Kidney (tissue), 14 donors: Measurements from ENCODE around the gene LSM8. TPM values are rescaled to one million over a fixed set of nuclear protein-coding genes. Genes with fewer than 3 reads are reported as not detected.
A peak's percentile ranks its signal among the peaks of the same experiment; 100 is the strongest.

Source experiments
- DNase-seq, 5 donors: peaks; one replicate each; pipeline ENCODE4 v3.0.0-alpha.2; 2013 to 2020
- FAIRE-seq: peaks from 2 replicates; lab custom pipeline; 2012; peaks lifted over from hg19 to GRCh38; lab: Jason Lieb, UNC
- H3K27ac ChIP-seq, 2 donors: one replicate each; pipeline ENCODE4 v1.7.0; 2013; ENCODE audit warnings: low read depth in 2 of 2, low read length in 2 of 2, inconsistent platforms in 1 of 2
- H3K27me3 ChIP-seq: one replicate; pipeline ENCODE4 v1.7.1; 2013; ENCODE audit warnings: low read length, inconsistent platforms; ENCODE audit not compliant: control insufficient read depth, insufficient read depth
- H3K36me3 ChIP-seq, 3 donors: one replicate each; pipeline versions ENCODE4 v1.7.0 to v1.7.1; 2013; ENCODE audit warnings: low read length in 3 of 3, control low read depth in 1 of 3, inconsistent platforms in 1 of 3; ENCODE audit not compliant: insufficient read depth in 3 of 3, control insufficient read depth in 2 of 3
- H3K4me1 ChIP-seq, 3 donors: one replicate each; pipeline versions ENCODE4 v1.7.0 to v1.7.1; 2013; ENCODE audit warnings: low read length in 3 of 3, inconsistent platforms in 1 of 3, low read depth in 1 of 3; ENCODE audit not compliant: control insufficient read depth in 2 of 3, insufficient read depth in 2 of 3
- H3K4me3 ChIP-seq, 3 donors: one replicate each; pipeline versions ENCODE4 v1.7.0 to v1.8.1; 2013; ENCODE audit warnings: low read length in 3 of 3, control low read depth in 1 of 3, inconsistent platforms in 1 of 3
- H3K9ac ChIP-seq, 3 donors: one replicate each; pipeline versions ENCODE4 v1.7.0 to v1.7.1; 2013; ENCODE audit warnings: low read length in 3 of 3, control low read depth in 1 of 3, inconsistent platforms in 1 of 3
- H3K9me3 ChIP-seq, 3 donors: one replicate each; pipeline versions ENCODE4 v1.7.0 to v1.7.1; 2013; ENCODE audit warnings: low read length in 3 of 3, control low read depth in 1 of 3, inconsistent platforms in 1 of 3; ENCODE audit not compliant: control insufficient read depth in 2 of 3, insufficient read depth in 1 of 3
- CTCF ChIP-seq: IDR thresholded peaks from 3 replicates; pipeline ENCODE4 v1.5.1; 2012; ENCODE audit warnings: mild to moderate bottlenecking, moderate library complexity, borderline replicate concordance; ENCODE audit not compliant: insufficient read depth; ENCODE audit errors: extremely low read depth
- intact Hi-C: fragments of 100-400 bp; cut with DNase I; formaldehyde crosslinking; loops from one replicate; pipeline ENCODE4 v1.11.1; 2022
- polyA plus RNA-seq: library from polyadenylated mRNA; stranded (reverse); fragments of 350-450 nt; fragmentation: Illumina TruSeq; extraction: RNeasy Lipid Tissue Mini Kit (QIAGEN cat#74804); gene quantifications from one replicate; pipeline ENCODE4 v1.2.3, GENCODE V29; 2014; ENCODE audit warnings: low read depth, low replicate concordance; ENCODE audit not compliant: insufficient read depth
- total RNA-seq: library from RNA; stranded (reverse); fragmentation: NEBNext Ultra II Directional; extraction: Animal tissue kit (Norgen Biotek cat#: 25700); gene quantifications from one replicate; pipeline ENCODE4 v1.2.1, GENCODE V29; 2021
- donor health status: control.
- donor health status: control.
- donor health status: control.
- donor health status: control.
- donor health status: control.
- donor health status: DM: yes; HTN: yes; CAD: no.
- donor health status: Normal renal cell carcinoma (clear cell type).

LSM8 gene
- total and polyA plus RNA-seq, 2 donors from 2014 or later = 27.4 to 28.2 TPM

- Histone ChIP-seq H3K36me3 (no peaks in the 10 kb centered on the region), H3K9me3 (no peaks in the 10 kb centered on the region), H3K27ac (no peak overlapping the region), H3K4me3 (no peak overlapping the region), H3K9ac (no peak overlapping the region), H3K27me3 (no peaks in the 10 kb centered on the region), H3K4me1 (no peaks in the 10 kb centered on the region)
- FAIRE-seq = no peak
- intact Hi-C loops = no loop called here
- TF ChIP-seq CTCF = no peak
- DNase-seq = no peak
These were observed 31.8 kb upstream of the LSM8 start for GRCh38 chr7:118152149-118152548.

- no peak for TF ChIP-seq CTCF
- DNase-seq = no peak
- no peaks in the 10 kb centered on the region for H3K27me3 ChIP-seq
- H3K9ac ChIP-seq = no peak overlapping the region
- H3K4me3 ChIP-seq = no peak overlapping the region
- FAIRE-seq = no peak
- no peaks in the 10 kb centered on the region for H3K4me1 ChIP-seq
- intact Hi-C loops = no loop called here
- H3K36me3 ChIP-seq = no peaks in the 10 kb centered on the region
- H3K27ac ChIP-seq = no peak overlapping the region
- H3K9me3 ChIP-seq = no peaks in the 10 kb centered on the region
These were observed 31.3 kb upstream of the LSM8 start for GRCh38 chr7:118152654-118153053.

GRCh38 chr7:118153551-118154177 lies 30.3 kb upstream of the LSM8 start:
- no peaks in the 10 kb centered on the region for H3K36me3 ChIP-seq
- H3K27ac ChIP-seq = no peak overlapping the region
- no peaks in the 10 kb centered on the region for H3K4me1 ChIP-seq
- no peak overlapping the region for H3K4me3 ChIP-seq
- H3K9me3 ChIP-seq = no peaks in the 10 kb centered on the region
- peak; percentile 56 for TF ChIP-seq CTCF
- H3K27me3 ChIP-seq = no peaks in the 10 kb centered on the region
- no peak overlapping the region for H3K9ac ChIP-seq
- FAIRE-seq (peak; percentile 15), DNase-seq (peak in 2 of 5 donors; percentile 9 to 13)
- intact Hi-C loops = no loop called here

GRCh38 chr7:118158766-118159165 lies 25.2 kb upstream of the LSM8 start:
- TF ChIP-seq CTCF = no peak
- Histone ChIP-seq H3K9ac (no peak overlapping the region), H3K4me3 (no peak overlapping the region), H3K27ac (no peak overlapping the region), H3K36me3 (no peaks in the 10 kb centered on the region), H3K4me1 (no peaks in the 10 kb centered on the region), H3K27me3 (no peaks in the 10 kb centered on the region), H3K9me3 (no peaks in the 10 kb centered on the region)
- intact Hi-C loops = no loop called here
- FAIRE-seq = no peak
- DNase-seq = no peak
